GM21723 (cell line): ENCODE results near the gene HDAC2.
"Not testable (repeated sequence)": the region's sequence is repeated elsewhere in the genome, so short reads cannot be mapped to it uniquely, and the experiment has no call there.

Experiments used
- ATAC-seq: cut with Tn5 transposase; IDR thresholded peaks from one replicate; pipeline ENCODE4 v1.9.1; 2021; ENCODE audit warnings: mild to moderate bottlenecking, moderate library complexity; ENCODE audit not compliant: unreplicated experiment

Gene HDAC2

DNA sequence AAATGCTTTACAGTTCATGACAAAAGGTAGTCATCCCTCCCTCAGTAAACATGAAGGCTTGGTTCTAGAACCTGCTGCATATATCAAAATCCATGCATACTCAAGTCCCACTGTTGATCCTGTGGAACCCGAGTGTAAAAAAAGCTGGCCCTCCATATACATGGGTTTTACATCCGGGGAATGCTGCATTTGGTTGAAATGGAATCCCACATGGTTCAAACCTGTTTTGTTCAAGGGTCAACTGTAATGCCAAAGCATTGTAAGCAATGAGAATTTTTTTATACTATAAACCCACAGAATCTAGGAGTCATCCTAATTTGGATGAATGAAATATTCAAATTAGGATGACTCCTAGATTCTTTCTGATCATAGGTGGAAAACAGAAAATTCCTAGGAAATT, 5.9 kb upstream of the HDAC2 start:
- ATAC-seq, result no peak

DNA sequence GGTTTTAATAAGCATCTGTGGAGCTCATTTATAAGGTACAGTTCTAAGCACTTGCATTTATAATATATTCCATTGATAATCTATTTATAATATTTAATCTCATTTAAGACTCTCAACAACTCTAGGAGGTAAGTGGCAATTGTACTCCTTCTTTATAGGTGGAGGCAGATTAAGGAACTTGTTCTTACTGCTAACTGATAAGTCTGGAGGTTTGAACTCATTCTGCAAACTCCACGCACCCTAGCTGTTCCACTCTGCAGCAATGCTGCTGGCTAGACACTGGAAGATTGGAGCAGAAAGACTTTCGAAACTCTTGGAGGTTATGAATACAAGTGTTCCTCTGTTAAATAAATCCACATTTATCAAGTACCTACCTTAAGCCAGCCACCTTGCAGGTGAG, 793 bp upstream of the HDAC2 start:
- ATAC-seq, result no peak

DNA sequence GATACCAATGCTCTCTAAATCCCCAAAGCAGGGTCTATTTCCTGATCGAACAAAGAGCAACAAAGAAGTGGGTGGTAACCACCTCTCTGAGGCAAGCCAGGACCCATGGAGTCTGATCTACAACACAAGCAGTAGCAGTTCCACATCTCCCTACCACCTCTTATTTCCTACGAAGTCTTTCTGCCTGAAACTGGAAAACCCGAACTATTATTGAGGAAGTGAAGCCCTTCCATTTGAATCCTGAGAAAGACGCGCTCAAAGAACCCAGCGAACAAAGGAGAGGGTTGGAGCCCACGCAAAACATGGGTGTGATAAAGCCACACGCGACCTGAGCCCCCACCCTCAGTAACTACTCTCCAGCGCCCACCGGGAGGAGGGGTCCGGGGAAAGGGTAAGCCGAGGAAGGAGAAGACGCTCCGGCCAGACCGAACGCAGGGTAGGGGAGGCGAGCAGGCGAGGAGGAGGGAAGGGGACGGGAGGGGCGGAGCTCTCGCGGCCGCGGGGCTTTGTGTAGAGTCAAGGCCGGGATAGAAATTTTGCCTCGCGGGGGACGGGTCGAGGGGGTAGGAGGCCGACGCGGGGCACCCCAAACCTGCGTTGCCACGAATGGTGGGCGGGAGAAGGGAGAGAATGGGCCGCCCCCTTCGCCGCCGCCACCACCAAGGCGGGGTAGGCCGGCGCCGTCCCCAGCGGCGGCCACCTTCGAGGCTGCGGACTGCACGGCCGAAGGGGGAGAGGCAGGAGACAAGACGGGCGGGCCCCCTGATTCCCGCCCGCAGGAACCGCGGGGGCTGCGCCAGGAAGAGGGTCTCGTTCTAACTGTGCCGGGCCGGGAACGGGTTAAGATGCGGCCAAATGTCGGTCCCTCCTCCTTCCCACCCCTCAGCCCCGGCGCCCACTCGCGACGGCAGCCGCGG, 802 bp downstream of the HDAC2 start:
- peak; percentile 45 for ATAC-seq

DNA sequence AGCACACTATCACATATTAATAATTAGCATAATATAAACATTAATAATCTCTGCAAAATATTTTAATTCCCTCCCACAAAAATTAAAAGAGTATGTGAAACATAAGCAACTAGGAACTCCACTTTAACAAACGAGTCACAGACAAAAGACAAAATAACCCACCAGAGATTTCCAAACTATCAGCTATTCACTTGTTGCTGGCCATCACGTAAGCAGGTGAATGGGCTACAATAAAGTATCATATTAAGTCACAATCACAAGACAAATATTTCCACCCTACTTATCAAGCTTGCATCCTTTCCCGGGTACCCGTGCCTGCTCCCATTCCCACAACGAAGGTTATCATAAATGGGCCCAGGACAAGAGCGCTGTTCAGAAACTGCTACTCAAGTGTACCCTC, 2.5 kb downstream of the HDAC2 start:
- ATAC-seq, result no peak

DNA sequence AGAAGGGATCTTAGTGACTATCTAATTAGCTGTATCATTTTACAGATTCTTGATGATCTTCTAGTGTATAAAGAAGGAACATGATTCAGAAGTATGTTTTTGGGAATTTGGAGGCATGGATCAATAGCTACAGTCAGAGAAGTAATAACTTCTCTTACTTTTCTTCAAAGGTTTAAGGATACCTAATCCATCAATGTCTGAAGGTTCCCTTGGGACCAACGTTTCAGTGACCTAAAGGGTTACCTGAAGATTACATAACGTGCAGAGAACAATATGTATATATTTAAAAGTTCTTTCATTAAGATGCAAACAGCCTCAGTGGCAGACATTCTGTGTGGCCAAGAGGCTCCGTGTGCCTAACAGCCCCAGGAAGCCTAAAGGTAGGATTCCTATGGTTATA, 3.2 kb downstream of the HDAC2 start:
- ATAC-seq, result no peak

DNA sequence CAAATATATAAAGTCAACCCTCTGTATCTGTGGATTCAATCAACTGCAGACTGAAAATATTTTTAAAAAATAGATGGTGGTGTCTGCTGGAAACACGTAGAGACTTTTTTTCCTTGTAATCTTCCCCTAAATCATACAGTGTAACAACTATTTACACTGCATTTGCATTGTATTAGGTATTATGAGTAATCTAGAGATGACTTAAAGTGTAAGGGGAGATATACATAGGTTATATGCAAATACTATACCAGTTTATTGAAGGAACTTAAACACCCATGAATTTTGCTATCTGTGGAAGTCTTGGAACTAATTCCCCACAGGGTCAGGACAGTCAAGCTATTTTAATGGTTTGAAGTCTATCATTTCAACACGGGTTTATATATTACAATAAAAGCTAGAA, 10.2 kb downstream of the HDAC2 start:
- ATAC-seq, result peak; percentile 56

DNA sequence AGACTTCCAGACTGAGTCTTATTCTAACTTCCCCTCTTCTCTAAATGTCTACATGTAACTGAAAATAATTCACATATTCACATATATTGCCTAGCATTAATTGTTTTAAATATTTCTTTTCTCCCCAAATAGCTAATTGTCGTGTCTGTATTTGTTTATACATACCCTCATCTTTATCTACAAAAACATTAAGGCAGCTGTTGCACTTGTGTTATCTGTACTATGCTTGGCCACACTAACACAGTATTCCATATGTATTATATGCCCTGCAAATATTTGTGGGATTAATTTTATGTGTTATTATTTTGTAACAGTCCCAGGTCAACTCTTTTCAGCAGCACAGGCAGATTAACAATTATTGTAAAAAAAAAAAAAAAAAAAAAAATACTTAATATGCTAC, 11.7 kb downstream of the HDAC2 start:
- ATAC-seq, result no peak

DNA sequence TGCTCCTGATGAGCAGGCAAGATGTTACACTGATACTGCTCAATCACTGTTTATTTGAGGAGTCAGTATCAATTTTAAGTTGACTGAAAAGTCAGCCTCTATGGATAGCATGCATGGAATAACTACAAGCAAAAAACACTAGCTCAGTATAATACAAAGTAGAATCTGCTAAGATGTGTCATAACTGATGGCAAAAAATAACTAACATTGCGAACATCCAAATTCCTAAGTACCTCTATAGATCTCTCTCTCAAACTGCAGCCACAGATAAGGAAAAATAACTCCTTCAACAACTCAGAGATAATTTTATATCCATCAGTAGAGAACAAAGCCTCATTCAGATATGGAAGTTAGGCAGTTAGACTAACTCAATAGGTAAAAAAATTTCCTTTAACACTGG, 16.3 kb downstream of the HDAC2 start:
- no peak for ATAC-seq

DNA sequence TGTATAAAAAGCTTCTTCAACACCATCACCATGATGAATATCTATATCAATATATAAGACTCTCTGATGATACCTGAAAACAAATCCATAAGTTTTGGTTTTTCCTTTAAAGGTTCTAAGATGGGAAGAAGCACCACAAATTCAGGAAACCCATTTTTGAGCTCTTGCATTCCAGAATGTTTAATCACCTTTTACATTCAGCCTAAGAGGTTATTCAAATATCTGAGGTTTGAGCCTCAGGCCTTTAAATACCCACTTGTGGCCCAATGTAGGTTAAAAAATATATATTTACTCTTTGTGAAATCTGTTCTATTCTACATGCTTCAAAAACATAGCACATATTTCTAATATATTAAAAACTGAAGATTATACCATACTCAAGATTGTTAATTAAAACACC, 17.6 kb downstream of the HDAC2 start:
- no peak for ATAC-seq

DNA sequence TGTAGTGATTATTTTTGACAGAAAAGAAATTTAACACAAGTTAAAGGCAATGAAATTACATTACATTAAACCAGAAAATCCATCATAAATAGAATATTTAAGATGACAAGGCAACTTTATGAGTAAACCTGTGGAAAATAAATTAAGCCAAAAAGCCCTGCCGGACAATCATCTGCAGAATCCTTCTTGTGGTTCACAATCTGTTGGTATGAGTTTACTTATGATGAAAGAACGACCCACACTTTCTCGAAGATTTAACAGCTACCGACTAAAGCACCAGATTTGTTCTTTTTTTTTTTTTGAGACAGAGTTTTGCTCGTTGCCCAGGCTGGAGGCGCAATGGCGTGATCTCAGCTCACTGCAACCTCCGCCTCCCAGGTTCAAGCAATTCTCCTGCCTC, 21.4 kb downstream of the HDAC2 start:
- no peak for ATAC-seq

DNA sequence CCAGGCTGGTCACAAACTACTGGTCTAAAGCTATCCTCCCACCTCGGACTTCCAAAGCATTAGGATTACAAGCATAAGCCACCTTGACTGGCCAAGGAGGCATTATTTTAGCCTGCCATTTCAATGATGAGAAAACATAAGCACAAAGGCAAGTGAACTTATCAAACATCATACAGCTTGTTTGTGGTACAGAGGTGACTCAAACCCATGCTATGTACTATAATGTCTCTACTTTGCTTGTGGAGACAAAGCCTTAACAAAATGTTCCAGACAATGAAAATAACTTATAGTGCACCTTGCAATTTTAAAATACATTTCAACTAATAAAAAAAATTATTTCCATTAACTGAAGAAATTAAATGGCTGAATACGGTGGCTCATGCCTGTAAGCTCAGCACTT, 26.2 kb downstream of the HDAC2 start:
- no peak for ATAC-seq

DNA sequence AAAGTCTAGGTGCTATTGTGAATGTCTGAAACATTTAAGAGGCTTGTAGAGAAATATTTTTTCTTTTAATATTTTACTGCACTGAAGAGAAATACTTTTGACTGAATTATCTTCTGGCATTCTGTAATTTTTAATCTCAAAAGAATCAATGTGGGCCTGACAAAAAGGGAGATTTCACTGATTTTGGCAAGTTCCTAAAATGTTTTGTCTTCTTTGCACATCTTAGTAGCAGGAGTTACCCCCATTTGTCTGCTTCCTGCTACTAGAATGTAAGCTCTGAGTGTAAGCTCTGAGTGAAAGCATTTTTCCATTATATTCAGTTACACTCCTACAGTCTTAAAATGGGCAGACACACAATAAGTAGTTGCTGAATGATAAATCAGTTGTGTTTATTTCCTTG, 31.1 kb downstream of the HDAC2 start:
- no peak for ATAC-seq

DNA sequence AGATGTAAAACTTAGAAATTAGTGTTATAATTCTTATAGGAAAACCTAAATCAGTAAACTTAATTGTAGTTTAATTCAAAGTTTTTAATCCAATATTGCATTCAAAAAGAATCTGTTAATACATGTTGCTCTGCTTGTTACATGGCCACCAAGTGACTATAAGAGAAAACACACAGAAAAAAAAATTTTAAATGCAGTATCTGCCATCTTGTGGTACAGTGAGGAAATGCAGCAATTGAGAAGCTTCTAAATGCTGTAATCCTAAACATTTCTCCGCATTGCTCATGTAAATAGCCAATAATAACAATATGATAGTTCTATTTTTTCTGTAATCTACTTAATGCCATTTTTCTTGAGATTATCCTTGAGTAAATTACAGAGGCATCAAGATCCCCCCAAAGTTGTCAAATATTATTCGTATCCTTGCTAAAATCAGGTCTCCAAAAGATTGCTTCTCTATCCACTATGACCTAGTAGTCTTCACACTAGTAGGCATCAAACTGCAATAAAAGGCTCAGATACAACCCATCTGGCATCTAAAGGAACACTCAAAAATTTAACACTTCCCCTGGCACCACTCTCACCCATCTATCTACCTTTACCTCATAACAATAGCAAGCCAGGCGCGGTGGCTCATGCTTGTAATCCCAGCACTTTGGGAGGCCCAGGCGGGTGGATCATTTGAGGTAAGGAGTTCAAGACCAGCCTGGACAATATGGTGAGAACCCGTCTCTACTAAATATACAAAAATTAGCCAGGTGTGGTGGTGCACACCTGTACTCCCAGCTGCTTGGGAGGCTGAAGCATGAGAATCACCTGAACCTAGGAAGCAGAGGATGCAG, 34.6 kb downstream of the HDAC2 start:
- peak; percentile 95 for ATAC-seq

DNA sequence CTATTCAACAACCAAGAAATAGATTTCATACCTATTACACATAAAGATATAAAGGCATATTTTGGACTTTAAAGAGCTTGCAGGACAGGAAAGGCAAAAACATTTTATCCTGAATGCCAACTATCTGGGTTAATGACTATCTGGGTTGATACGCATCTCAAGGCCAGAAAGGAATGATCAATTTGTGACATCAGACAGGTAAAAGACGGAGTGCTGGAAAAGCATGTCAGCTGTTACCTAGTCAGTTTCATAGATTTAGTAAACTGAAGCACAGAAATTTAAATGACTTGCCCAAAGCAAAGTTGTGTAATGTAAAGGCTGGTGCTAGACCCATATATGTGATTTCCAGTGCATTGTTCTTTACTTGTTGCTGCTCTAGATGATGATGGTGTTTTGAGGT, 36.8 kb downstream of the HDAC2 start:
- ATAC-seq, result no peak

DNA sequence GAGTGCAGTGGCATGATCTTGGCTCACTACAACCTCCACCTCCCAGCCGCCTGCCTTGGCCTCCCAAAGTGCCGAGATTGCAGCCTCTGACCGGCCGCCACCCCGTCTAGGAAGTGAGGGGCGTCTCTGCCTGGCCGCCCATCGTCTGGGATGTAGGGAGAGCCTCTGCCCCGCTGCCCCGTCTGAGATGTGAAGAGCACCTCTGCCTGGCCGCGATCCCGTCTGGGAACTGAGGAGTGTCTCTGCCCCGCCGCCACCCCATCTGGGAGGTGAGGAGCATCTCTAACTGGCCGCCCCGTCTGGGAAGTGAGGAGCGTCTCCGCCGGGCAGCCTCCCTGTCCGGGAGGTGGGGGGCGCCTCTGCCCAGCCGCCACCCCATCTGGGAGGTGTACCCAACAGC, 39.0 kb downstream of the HDAC2 start:
- ATAC-seq, result not testable (repeated sequence)

DNA sequence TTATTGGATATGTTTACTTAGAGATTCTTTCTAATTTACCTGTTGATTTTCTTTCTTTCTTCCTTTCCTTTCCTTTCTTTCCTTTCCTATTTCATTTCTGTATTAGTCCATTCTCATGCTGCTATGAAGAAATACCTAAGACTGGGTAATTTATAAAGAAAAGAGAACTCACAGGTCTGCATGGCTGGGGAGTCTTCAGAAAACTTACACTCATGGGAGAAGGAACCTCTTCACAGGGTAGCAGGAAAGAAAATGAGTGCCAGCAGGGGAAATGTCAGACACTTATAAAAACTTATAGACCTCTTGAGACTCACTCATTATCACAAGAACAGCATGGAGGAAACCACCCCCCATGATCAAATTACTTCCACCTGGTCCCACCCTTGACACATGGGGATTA, 40.8 kb downstream of the HDAC2 start:
- no peak for ATAC-seq

DNA sequence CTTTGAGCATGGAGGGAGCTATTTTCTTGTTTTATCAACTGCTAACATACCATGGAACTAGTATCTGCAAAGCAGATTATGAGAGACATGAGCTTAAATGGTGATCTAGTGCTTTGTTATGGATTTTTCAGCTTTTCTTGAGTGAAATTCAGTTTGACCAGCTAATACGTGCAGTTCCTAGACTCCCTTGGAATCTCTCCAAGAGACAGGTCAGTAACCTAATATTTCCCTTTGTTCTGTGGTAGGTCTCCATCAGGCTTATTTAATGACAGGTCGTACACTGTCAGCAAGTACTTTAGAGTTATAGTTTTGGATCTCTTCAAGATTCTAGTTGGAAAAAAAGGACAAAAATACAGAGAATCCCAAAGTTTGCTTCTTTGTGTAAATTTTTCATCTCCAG, 43.9 kb downstream of the HDAC2 start:
- no peak for ATAC-seq

DNA sequence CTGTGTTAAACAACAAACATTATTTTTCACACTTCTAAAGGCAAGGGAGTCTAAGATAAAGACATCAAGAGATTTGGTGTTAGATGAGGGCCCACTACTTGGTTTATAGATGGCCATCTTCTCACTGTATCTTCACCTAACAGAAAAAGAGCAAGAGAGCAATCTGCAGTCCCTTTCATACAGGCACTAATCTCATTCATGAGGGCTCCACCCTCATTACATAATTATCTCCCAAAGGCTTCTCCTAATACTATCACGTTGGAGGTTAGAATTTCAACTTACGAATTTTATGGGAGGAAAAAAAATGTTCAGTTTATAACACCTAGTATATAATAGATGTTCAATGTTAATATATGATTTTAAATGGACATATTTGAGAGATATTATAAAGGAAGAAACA, 45.6 kb downstream of the HDAC2 start:
- ATAC-seq, result no peak

DNA sequence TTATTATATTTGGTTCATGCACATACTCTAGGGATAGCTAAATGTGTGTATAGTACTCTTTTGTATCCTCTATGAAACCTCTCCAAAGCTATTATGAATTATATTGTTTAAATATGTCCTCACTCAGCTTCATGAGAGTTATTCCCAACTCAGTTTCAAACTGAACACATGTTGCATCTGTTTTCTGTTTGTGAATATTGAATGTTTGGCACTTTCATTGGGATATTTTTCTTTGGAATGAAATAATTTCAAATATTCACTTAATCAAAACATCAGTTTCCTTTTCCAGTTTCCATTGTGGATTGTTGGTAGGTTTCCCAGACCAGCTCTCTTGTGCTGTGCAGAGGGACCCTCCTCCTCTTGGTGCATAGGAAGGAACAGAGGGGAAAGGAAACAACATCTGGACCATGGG, 46.6 kb downstream of the HDAC2 start:
- no peak for ATAC-seq

DNA sequence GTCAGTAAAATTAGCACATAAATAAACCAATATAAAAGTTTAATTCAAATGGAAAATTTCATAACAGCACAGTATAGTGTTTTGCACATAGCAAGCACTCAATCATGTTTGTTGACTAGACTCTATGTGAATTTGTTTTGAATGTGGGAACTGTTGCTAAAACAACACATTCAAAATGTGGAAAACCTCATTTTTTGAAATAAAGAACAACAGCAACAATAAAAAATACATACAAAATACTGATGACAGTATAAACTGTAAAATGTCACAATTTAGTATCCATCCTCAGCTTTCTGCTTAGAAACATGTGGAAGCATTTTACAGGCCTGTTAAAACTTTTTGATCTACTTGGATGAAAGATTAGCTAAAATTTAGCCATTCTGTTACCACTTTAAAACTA, 47.4 kb downstream of the HDAC2 start:
- no peak for ATAC-seq

DNA sequence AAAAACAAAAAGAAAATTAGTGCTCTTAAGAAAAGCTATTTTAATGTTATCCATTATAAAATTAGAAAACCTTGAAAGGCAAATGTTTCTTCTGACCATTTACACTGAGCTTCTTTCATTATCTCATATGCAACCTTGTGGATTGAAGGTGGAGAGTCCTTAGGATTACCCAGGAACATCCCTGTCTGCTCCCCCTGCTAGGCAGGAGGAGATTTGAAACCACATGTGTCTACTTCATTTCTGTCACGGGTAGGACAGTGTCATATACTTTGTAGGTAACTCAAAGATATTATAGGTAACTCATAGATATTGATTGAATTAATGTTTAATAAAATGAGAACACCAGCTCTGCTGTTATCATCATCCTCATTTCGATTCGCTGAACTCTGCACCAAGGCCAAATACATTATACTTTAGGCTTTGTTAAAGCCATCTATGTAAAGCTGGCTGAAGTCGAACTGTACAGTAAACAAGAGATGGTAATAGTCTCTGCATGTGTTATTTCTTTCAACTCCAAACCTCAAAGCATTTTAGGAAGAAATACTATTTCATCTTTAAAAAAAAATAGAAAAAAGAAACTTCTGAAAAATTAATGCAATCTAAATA, 49.5 kb downstream of the HDAC2 start:
- ATAC-seq, result no peak
